A549 (cell line): ENCODE results near the gene SLC35D3. TPM values are rescaled to one million over a fixed set of nuclear protein-coding genes. Genes with fewer than 3 reads are reported as not detected.
"Not testable (repeated sequence)": the region's sequence is repeated elsewhere in the genome, so short reads cannot be mapped to it uniquely, and the experiment has no call there.

Source experiments
- ATAC-seq, 2 experiments: fragments of 200-7000 bp in 1 of 2; fragments of >200 bp in 1 of 2; cut with Nextera tagmentation in 1 of 2; cut with Tn5 transposase in 1 of 2; 3 replicates each; pipeline versions ENCODE4 v1.8.0 to v1.9.1; 2018 to 2020; ENCODE audit warnings: mild to moderate bottlenecking in 1 of 2, moderate library complexity in 1 of 2
- CTCF ChIA-PET: fragments of 300-600 bp; sonication (Branson Sonifier 250); formaldehyde crosslinking; extraction: SDS; loops from one replicate; lab custom pipeline; 2021; ENCODE audit warnings: antibody characterized with exemption, inconsistent platforms; lab: Yijun Ruan, JAX
- POLR2A ChIA-PET: fragments of 350-600 bp; formaldehyde crosslinking; extraction: SDS; loops from one replicate; lab custom pipeline; 2021; ENCODE audit warnings: antibody characterized with exemption, inconsistent platforms; lab: Yijun Ruan, JAX
- DNase-seq, 2 experiments: peaks; one replicate each; pipeline versions ENCODE4 v3.0.0 to v3.0.0-alpha.2; 2011 to 2016; ENCODE audit warnings: low read depth in 1 of 2, low spot score in 1 of 2
- FAIRE-seq: peaks from 2 replicates; lab custom pipeline; 2011; peaks lifted over from hg19 to GRCh38; lab: Jason Lieb, UNC
- H3K27ac ChIP-seq, 2 experiments: fragments of >200 bp; sonication (Bioruptor Twin); formaldehyde crosslinking; 3 replicates each; pipeline ENCODE4 v1.5.1; 2016 to 2017
- H3K4me1 ChIP-seq: fragments of >200 bp; sonication (Bioruptor Twin); formaldehyde crosslinking; 3 replicates; pipeline ENCODE4 v1.6.1; 2016
- H3K4me2 ChIP-seq: fragments of >200 bp; sonication (Bioruptor Twin); formaldehyde crosslinking; 3 replicates; pipeline ENCODE4 v1.6.1; 2016
- H3K4me3 ChIP-seq: fragments of >200 bp; sonication (Bioruptor Twin); formaldehyde crosslinking; 3 replicates; pipeline ENCODE4 v1.5.1; 2016
- H3K9me3 ChIP-seq: fragments of >200 bp; sonication (Bioruptor Twin); formaldehyde crosslinking; 3 replicates; pipeline ENCODE4 v1.6.1; 2016
- CBX2 ChIP-seq: fragments of 200-600 bp; sonication (generic); IDR thresholded peaks from 2 replicates; pipeline ENCODE4 v1.6.1; 2016; ENCODE audit warnings: low read depth, mild to moderate bottlenecking, borderline replicate concordance
- CBX8 ChIP-seq: fragments of 200-600 bp; sonication (generic); IDR thresholded peaks from 2 replicates; pipeline ENCODE4 v1.6.1; 2016
- CEBPB ChIP-seq, 2 experiments: fragments of >200 bp in 1 of 2; sonication (Bioruptor Twin) in 1 of 2; formaldehyde crosslinking in 1 of 2; IDR thresholded peaks; 2 replicates each; pipeline ENCODE4 v1.6.1; 2012 to 2016
- CHD4 ChIP-seq: fragments of 200-600 bp; sonication (generic); IDR thresholded peaks from 2 replicates; pipeline ENCODE4 v1.6.1; 2016; ENCODE audit warnings: antibody characterized with exemption, mild to moderate bottlenecking, borderline replicate concordance
- EHF ChIP-seq: fragments of 250-450 bp; sonication (Bioruptor Pico); IDR thresholded peaks from 2 replicates; pipeline ENCODE4 v1.5.0; 2020; ENCODE audit warnings: mild to moderate bottlenecking
- EHMT2 ChIP-seq: fragments of 200-600 bp; sonication (generic); IDR thresholded peaks from 2 replicates; pipeline ENCODE4 v1.6.1; 2016; ENCODE audit warnings: antibody characterized with exemption, low read depth, mild to moderate bottlenecking, moderate library complexity
- HDAC2 ChIP-seq: fragments of 200-600 bp; sonication (generic); IDR thresholded peaks from 2 replicates; pipeline ENCODE4 v1.6.1; 2016
- HEYL ChIP-seq: fragments of 250-450 bp; sonication (Bioruptor Pico); IDR thresholded peaks from 2 replicates; pipeline ENCODE4 v1.8.0; 2021; ENCODE audit warnings: mild to moderate bottlenecking, moderate library complexity
- HOXB5 ChIP-seq: fragments of 250-450 bp; sonication (Bioruptor Pico); IDR thresholded peaks from 2 replicates; pipeline ENCODE4 v1.5.0; 2020; ENCODE audit warnings: mild to moderate bottlenecking, moderate library complexity
- JUN ChIP-seq, 2 experiments: fragments of >200 bp; sonication (Bioruptor Twin); formaldehyde crosslinking; IDR thresholded peaks; 2 replicates in 1 of 2; 3 replicates in 1 of 2; pipeline ENCODE4 v1.6.1; 2016 to 2017
- MAFK ChIP-seq: fragments of 450-650 bp; IDR thresholded peaks from 2 replicates; pipeline ENCODE4 v1.6.1; 2014; ENCODE audit not compliant: partially characterized antibody
- NPAS2 ChIP-seq: fragments of 250-450 bp; sonication (Bioruptor Pico); IDR thresholded peaks from 2 replicates; pipeline ENCODE4 v1.8.0; 2022; ENCODE audit warnings: mild to moderate bottlenecking, moderate library complexity, borderline replicate concordance
- NR3C1 ChIP-seq: fragments of >200 bp; sonication (Bioruptor Twin); formaldehyde crosslinking; IDR thresholded peaks from 3 replicates; pipeline ENCODE4 v1.6.1; 2017
- RAD21 ChIP-seq, 2 experiments: fragments of >200 bp in 1 of 2; sonication (Bioruptor Twin) in 1 of 2; formaldehyde crosslinking in 1 of 2; IDR thresholded peaks in 1 of 2; conservative IDR thresholded peaks in 1 of 2; 2 replicates in 1 of 2; 3 replicates in 1 of 2; pipeline ENCODE4 v1.6.1; 2012 to 2018; ENCODE audit warnings: inconsistent platforms in 1 of 2
- RARB ChIP-seq: fragments of 250-450 bp; sonication (Bioruptor Pico); IDR thresholded peaks from 2 replicates; pipeline ENCODE4 v1.8.0; 2021; ENCODE audit warnings: mild to moderate bottlenecking, moderate library complexity
- SMC3 ChIP-seq: fragments of >200 bp; sonication (Bioruptor Twin); formaldehyde crosslinking; IDR thresholded peaks from 3 replicates; pipeline ENCODE4 v1.6.1; 2018; ENCODE audit warnings: inconsistent platforms
- SREBF2 ChIP-seq: fragments of 450-650 bp; IDR thresholded peaks from 2 replicates; pipeline ENCODE4 v1.6.1; 2014; ENCODE audit warnings: mild to moderate bottlenecking, moderate library complexity
- ZC3H11A ChIP-seq: fragments of 450-650 bp; IDR thresholded peaks from 2 replicates; pipeline ENCODE4 v1.6.1; 2014; ENCODE audit warnings: antibody characterized with exemption, mild to moderate bottlenecking
- WGBS: methylation state at CpG from one replicate; pipeline ENCODE4 v1.1.6; 2017; ENCODE audit errors: missing lambda C conversion rate; 5-methylcytosine and 5-hydroxymethylcytosine counted together
- polyA plus RNA-seq, 4 experiments: library from polyadenylated mRNA; depleted of rRNA in 3 of 4; stranded (reverse); fragments of >200 nt; fragmentation: RNase III in 1 of 4; extraction: RNeasy Plus Mini Kit Qiagen cat#74134 plus additional on column Dnase treatment in 1 of 4; gene quantifications; 2 replicates in 3 of 4; 3 replicates in 1 of 4; pipeline ENCODE4 v1.2.3, GENCODE V29; 2011 to 2017
- TF ChIP-seq, protein P1 (sequence below): fragments of >200 bp; sonication (Bioruptor Twin); formaldehyde crosslinking; IDR thresholded peaks from 3 replicates; pipeline ENCODE4 v1.5.1; 2016
- TF ChIP-seq, protein P2 (sequence below): fragments of 250-450 bp; sonication (Bioruptor Pico); IDR thresholded peaks from 2 replicates; pipeline ENCODE4 v1.5.0; 2021; ENCODE audit warnings: mild to moderate bottlenecking, moderate library complexity, borderline replicate concordance
- TF ChIP-seq, protein P3 (sequence below): fragments of >200 bp; sonication (Bioruptor Twin); formaldehyde crosslinking; IDR thresholded peaks from 2 replicates; pipeline ENCODE4 v1.6.1; 2016
- TF ChIP-seq, protein P4 (sequence below): IDR thresholded peaks from 2 replicates; pipeline ENCODE4 v1.6.1; 2012
- TF ChIP-seq, protein P5 (sequence below): fragments of 150-350 bp; IDR thresholded peaks from 2 replicates; pipeline ENCODE4 v1.6.1; 2014; ENCODE audit warnings: low read depth, mild to moderate bottlenecking, low read length

Gene SLC35D3
- polyA plus RNA-seq, 2 of the 4 experiments (the other 2 are of a cell fraction), result not detected

DNA sequence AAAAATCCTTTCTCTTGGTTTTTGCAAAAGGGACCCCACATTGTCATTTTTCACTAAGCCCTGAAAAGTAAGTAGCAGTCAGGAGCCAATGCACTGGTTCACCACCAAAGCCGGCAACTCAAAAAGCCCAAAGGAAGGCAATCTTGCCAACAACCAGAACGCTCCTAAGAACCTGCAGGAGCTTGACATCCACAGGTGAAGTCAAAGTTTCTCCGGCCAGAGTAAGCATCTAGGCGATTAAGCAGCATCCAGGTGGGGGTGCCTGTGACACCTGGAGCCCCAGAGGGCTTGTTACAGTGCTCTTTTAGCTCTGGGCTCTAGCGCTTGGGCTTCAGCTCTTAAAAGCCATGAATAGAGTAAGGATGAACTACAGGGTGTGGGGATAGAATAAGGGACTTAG lies 36.1 kb downstream of the SLC35D3 start:
- WGBS, result 93% methylated on average over 2 of the region's 5 CpGs
- ChIA-PET CTCF (no interaction called here), POLR2A (no interaction called here)
- Histone ChIP-seq H3K4me2 (no peak overlapping the region), H3K4me3 (no peak overlapping the region), H3K4me1 (no peaks in the 10 kb centered on the region), H3K27ac (no peak overlapping the region), H3K9me3 (no peaks in the 10 kb centered on the region)
- DNase-seq (no peak), FAIRE-seq (no peak), ATAC-seq (no peak)
- no peak for TF ChIP-seq SMC3
- TF ChIP-seq CBX8, result no peak
- TF ChIP-seq HOXB5 (CRISPR knock-in tag), result no peak
- no peak for TF ChIP-seq ZC3H11A
- TF ChIP-seq EHMT2, result no peak
- TF ChIP-seq CEBPB (IDR thresholded peaks at IDR 0.05), result no peak
- TF ChIP-seq NR3C1, result no peak
- TF ChIP-seq, protein P1, sequence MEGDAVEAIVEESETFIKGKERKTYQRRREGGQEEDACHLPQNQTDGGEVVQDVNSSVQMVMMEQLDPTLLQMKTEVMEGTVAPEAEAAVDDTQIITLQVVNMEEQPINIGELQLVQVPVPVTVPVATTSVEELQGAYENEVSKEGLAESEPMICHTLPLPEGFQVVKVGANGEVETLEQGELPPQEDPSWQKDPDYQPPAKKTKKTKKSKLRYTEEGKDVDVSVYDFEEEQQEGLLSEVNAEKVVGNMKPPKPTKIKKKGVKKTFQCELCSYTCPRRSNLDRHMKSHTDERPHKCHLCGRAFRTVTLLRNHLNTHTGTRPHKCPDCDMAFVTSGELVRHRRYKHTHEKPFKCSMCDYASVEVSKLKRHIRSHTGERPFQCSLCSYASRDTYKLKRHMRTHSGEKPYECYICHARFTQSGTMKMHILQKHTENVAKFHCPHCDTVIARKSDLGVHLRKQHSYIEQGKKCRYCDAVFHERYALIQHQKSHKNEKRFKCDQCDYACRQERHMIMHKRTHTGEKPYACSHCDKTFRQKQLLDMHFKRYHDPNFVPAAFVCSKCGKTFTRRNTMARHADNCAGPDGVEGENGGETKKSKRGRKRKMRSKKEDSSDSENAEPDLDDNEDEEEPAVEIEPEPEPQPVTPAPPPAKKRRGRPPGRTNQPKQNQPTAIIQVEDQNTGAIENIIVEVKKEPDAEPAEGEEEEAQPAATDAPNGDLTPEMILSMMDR, result no peak
- no peak for TF ChIP-seq SREBF2
- no peak for TF ChIP-seq HEYL (CRISPR knock-in tag)
- no peak for TF ChIP-seq NPAS2 (CRISPR knock-in tag)
- TF ChIP-seq RAD21 (conservative IDR thresholded peaks at IDR 0.05 in 1 of 2, IDR thresholded peaks at IDR 0.05 in 1 of 2), result no peak
- no peak for TF ChIP-seq EHF (CRISPR knock-in tag)
- no peak for TF ChIP-seq RARB (CRISPR knock-in tag)
- no peak for TF ChIP-seq MAFK
- TF ChIP-seq JUN (IDR thresholded peaks at IDR 0.05), result no peak
- TF ChIP-seq, protein P2, sequence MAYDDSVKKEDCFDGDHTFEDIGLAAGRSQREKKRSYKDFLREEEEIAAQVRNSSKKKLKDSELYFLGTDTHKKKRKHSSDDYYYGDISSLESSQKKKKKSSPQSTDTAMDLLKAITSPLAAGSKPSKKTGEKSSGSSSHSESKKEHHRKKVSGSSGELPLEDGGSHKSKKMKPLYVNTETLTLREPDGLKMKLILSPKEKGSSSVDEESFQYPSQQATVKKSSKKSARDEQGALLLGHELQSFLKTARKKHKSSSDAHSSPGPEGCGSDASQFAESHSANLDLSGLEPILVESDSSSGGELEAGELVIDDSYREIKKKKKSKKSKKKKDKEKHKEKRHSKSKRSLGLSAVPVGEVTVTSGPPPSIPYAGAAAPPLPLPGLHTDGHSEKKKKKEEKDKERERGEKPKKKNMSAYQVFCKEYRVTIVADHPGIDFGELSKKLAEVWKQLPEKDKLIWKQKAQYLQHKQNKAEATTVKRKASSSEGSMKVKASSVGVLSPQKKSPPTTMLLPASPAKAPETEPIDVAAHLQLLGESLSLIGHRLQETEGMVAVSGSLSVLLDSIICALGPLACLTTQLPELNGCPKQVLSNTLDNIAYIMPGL (CRISPR knock-in tag), result no peak
- TF ChIP-seq CBX2, result no peak

DNA sequence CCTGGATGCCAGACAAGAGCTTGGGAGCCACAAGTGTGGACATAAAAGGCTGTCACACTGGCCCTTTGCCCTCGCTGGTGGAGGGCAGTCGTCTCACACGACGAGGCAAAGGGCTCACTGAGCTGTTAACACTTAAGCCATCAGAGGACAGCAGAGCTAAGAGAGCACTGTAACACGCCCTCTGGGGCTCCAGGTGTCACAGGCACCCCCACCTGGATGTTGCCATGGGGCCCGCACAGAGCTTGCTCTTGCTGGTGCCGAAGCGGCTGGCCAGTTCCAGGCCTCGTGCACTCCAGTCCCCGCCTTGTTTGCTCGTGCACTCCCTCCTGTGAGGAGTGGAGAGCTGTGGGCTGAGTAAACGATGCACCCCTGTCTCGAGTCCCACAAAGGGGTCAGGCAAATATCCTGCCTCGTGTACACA lies 37.4 kb downstream of the SLC35D3 start:
- no peaks in the 10 kb centered on the region for H3K4me1 ChIP-seq
- TF ChIP-seq, protein P3, sequence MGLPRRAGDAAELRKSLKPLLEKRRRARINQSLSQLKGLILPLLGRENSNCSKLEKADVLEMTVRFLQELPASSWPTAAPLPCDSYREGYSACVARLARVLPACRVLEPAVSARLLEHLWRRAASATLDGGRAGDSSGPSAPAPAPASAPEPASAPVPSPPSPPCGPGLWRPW, result no peak
- TF ChIP-seq, protein P4, sequence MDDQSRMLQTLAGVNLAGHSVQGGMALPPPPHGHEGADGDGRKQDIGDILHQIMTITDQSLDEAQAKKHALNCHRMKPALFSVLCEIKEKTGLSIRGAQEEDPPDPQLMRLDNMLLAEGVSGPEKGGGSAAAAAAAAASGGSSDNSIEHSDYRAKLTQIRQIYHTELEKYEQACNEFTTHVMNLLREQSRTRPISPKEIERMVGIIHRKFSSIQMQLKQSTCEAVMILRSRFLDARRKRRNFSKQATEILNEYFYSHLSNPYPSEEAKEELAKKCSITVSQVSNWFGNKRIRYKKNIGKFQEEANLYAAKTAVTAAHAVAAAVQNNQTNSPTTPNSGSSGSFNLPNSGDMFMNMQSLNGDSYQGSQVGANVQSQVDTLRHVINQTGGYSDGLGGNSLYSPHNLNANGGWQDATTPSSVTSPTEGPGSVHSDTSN, result no peak
- TF ChIP-seq NPAS2 (CRISPR knock-in tag) (no peak), HDAC2 (no peak), CHD4 (no peak)
- TF ChIP-seq, protein P5, sequence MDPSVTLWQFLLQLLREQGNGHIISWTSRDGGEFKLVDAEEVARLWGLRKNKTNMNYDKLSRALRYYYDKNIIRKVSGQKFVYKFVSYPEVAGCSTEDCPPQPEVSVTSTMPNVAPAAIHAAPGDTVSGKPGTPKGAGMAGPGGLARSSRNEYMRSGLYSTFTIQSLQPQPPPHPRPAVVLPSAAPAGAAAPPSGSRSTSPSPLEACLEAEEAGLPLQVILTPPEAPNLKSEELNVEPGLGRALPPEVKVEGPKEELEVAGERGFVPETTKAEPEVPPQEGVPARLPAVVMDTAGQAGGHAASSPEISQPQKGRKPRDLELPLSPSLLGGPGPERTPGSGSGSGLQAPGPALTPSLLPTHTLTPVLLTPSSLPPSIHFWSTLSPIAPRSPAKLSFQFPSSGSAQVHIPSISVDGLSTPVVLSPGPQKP, result no peak
- no peaks in the 10 kb centered on the region for H3K9me3 ChIP-seq
- H3K4me3 ChIP-seq, result no peak overlapping the region
- ChIA-PET CTCF (no interaction called here), POLR2A (no interaction called here)
- 37% methylated on average over 7 of the region's 14 CpGs for WGBS
- FAIRE-seq (no peak), DNase-seq (no peak), ATAC-seq (no peak; a peak in 2 of 6 replicates)
- H3K27ac ChIP-seq, result no peak overlapping the region
- no peak overlapping the region for H3K4me2 ChIP-seq

DNA sequence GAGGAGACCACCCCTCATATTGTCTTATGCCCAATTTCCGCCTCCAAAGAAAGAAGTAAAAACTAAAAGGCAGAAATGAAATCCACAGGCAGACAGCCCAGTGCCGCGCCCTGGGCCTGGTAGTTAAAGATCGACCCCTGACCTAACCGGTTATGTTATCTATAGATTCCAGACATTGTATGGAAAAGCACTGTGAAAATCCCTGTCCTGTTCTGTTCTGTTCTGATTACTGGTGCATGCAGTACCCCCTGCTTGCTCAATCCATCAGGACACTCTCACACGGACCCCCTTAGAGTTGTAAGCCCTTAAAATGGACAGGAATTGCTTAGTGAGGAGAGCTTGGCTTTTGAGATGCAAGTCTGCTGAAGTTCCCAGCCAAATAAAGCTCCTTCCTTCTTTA lies 37.8 kb downstream of the SLC35D3 start:
- H3K27ac ChIP-seq, ATAC-seq, FAIRE-seq, CTCF ChIA-PET, H3K4me1 ChIP-seq, DNase-seq, H3K4me2 ChIP-seq, H3K4me3 ChIP-seq, H3K9me3 ChIP-seq: not testable (repeated sequence)
- WGBS, result 77% methylated on average over 6 of the region's 6 CpGs
- POLR2A ChIA-PET, result interaction anchor here (0.6 kb wide), 1 partner anchor 357 kb away, joined by 3 read pairs; no protein-coding TSS in a partner anchor
